ENCODE results near the gene HIPK2.

HIPK2 gene

GRCh38 chr7:139714163-139714901 lies 63.5 kb downstream of the HIPK2 start:
- DNase-seq (ENCODE audit: low read depth): no peak

GRCh38 chr7:139713526-139714162 lies 64.2 kb downstream of the HIPK2 start:
- no peak for DNase-seq (ENCODE audit: low read depth)

- no peak for DNase-seq (ENCODE audit: low read depth)
Measured at GRCh38 chr7:139713061-139713460, 64.7 kb downstream of the HIPK2 start.

- DNase-seq (ENCODE audit: low read depth): no peak
Measured at GRCh38 chr7:139711991-139712743, 65.6 kb downstream of the HIPK2 start.

- no peak for DNase-seq (ENCODE audit: low read depth)
Measured at GRCh38 chr7:139710036-139710435, 67.8 kb downstream of the HIPK2 start.

GRCh38 chr7:139709485-139709884 lies 68.3 kb downstream of the HIPK2 start:
- DNase-seq (ENCODE audit: low read depth): peak; percentile 90

GRCh38 chr7:139708541-139708940 lies 69.3 kb downstream of the HIPK2 start:
- DNase-seq (ENCODE audit: low read depth): no peak

- no peak for DNase-seq (ENCODE audit: low read depth)
Measured at GRCh38 chr7:139706837-139707236, 71.0 kb downstream of the HIPK2 start.

GRCh38 chr7:139704308-139704879 lies 73.4 kb downstream of the HIPK2 start:
- no peak for DNase-seq (ENCODE audit: low read depth)

- DNase-seq (ENCODE audit: low read depth): no peak
Measured at GRCh38 chr7:139703487-139704307, 74.1 kb downstream of the HIPK2 start.

GRCh38 chr7:139702811-139703486 lies 74.8 kb downstream of the HIPK2 start:
- DNase-seq (ENCODE audit: low read depth): no peak

- no peak for DNase-seq (ENCODE audit: low read depth)
Measured at GRCh38 chr7:139702313-139702731, 75.5 kb downstream of the HIPK2 start.

GRCh38 chr7:139701908-139702307 lies 75.9 kb downstream of the HIPK2 start:
- no peak for DNase-seq (ENCODE audit: low read depth)

- DNase-seq (ENCODE audit: low read depth): no peak
Measured at GRCh38 chr7:139700505-139701235, 77.1 kb downstream of the HIPK2 start.

GRCh38 chr7:139699640-139700504 lies 77.9 kb downstream of the HIPK2 start:
- no peak for DNase-seq (ENCODE audit: low read depth)

- no peak for DNase-seq (ENCODE audit: low read depth)
Measured at GRCh38 chr7:139698844-139699243, 79.0 kb downstream of the HIPK2 start.

- no peak for DNase-seq (ENCODE audit: low read depth)
Measured at GRCh38 chr7:139698278-139698677, 79.5 kb downstream of the HIPK2 start.

GRCh38 chr7:139697056-139697455 lies 80.7 kb downstream of the HIPK2 start:
- no peak for DNase-seq (ENCODE audit: low read depth)

- no peak for DNase-seq (ENCODE audit: low read depth)
Measured at GRCh38 chr7:139696552-139696951, 81.2 kb downstream of the HIPK2 start.
